SK-N-SH treated with all-trans-retinoic acid at 6 μM for 48 hours (cell line): Measurements from ENCODE around the gene EML6.

ENCODE experiments used
- ATAC-seq: fragments of 200-7000 bp; cut with Tn5 transposase; 3 replicates; pipeline ENCODE4 v1.9.1; 2020; ENCODE audit warnings: mild to moderate bottlenecking, moderate library complexity
- BACH2 ChIP-seq: fragments of 250-450 bp; sonication (Bioruptor Pico); IDR thresholded peaks from 2 replicates; pipeline ENCODE4 v1.9.0; 2021; ENCODE audit warnings: mild to moderate bottlenecking, borderline replicate concordance
- CREB5 ChIP-seq: fragments of 250-450 bp; sonication (Bioruptor Pico); IDR thresholded peaks from 2 replicates; pipeline ENCODE4 v1.5.1; 2020; ENCODE audit warnings: low read depth, mild to moderate bottlenecking, moderate library complexity
- CSDC2 ChIP-seq: fragments of 250-450 bp; sonication (Bioruptor Pico); IDR thresholded peaks from 2 replicates; pipeline ENCODE4 v1.5.0; 2020; ENCODE audit warnings: mild to moderate bottlenecking, moderate library complexity
- ESRRG ChIP-seq: fragments of 250-450 bp; sonication (Bioruptor Pico); IDR thresholded peaks from 2 replicates; pipeline ENCODE4 v1.6.1; 2021; ENCODE audit warnings: mild to moderate bottlenecking
- GLIS3 ChIP-seq: fragments of 250-450 bp; sonication (Bioruptor Pico); IDR thresholded peaks from 2 replicates; pipeline ENCODE4 v1.5.0; 2020; ENCODE audit warnings: mild to moderate bottlenecking, moderate library complexity
- ISL1 ChIP-seq: fragments of 250-450 bp; sonication (Bioruptor Pico); IDR thresholded peaks from 2 replicates; pipeline ENCODE4 v2.1.2; 2022; ENCODE audit warnings: mild to moderate bottlenecking, moderate library complexity
- PATZ1 ChIP-seq: fragments of 250-450 bp; sonication (Bioruptor Pico); IDR thresholded peaks from 2 replicates; pipeline ENCODE4 v1.8.0; 2020; ENCODE audit warnings: mild to moderate bottlenecking, moderate library complexity, borderline replicate concordance
- PPARA ChIP-seq: fragments of 250-450 bp; sonication (Bioruptor Pico); IDR thresholded peaks from 2 replicates; pipeline ENCODE4 v1.5.0; 2020; ENCODE audit warnings: mild to moderate bottlenecking, borderline replicate concordance
- TCF4 ChIP-seq: fragments of 250-450 bp; sonication (Bioruptor Pico); IDR thresholded peaks from 2 replicates; pipeline ENCODE4 v1.8.0; 2021; ENCODE audit warnings: mild to moderate bottlenecking, moderate library complexity, borderline replicate concordance
- TOX ChIP-seq: fragments of 250-450 bp; sonication (Bioruptor Pico); IDR thresholded peaks from 2 replicates; pipeline ENCODE4 v1.8.0; 2021; ENCODE audit warnings: mild to moderate bottlenecking, moderate library complexity, borderline replicate concordance
- TSHZ2 ChIP-seq: fragments of 250-450 bp; sonication (Bioruptor Pico); IDR thresholded peaks from 2 replicates; pipeline ENCODE4 v1.5.0; 2020; ENCODE audit warnings: mild to moderate bottlenecking, moderate library complexity
- ZC3H10 ChIP-seq: fragments of 250-450 bp; sonication (Bioruptor Pico); IDR thresholded peaks from 2 replicates; pipeline ENCODE4 v1.5.1; 2021; ENCODE audit warnings: mild to moderate bottlenecking, moderate library complexity
- ZFP3 ChIP-seq: fragments of 250-450 bp; sonication (Bioruptor Pico); IDR thresholded peaks from 2 replicates; pipeline ENCODE4 v1.5.0; 2020; ENCODE audit warnings: mild to moderate bottlenecking, moderate library complexity
- ZNF70 ChIP-seq: fragments of 450-650 bp; formaldehyde crosslinking; IDR thresholded peaks from 2 replicates; pipeline ENCODE4 v1.5.0; 2020; ENCODE audit warnings: mild to moderate bottlenecking, moderate library complexity
- ZNF8 ChIP-seq: fragments of 450-650 bp; formaldehyde crosslinking; IDR thresholded peaks from 2 replicates; pipeline ENCODE4 v1.5.0; 2020; ENCODE audit warnings: mild to moderate bottlenecking, moderate library complexity
- TF ChIP-seq, protein P1 (sequence below): fragments of 250-450 bp; sonication (Bioruptor Pico); IDR thresholded peaks from 2 replicates; pipeline ENCODE4 v1.5.1; 2021; ENCODE audit warnings: mild to moderate bottlenecking, moderate library complexity

EML6 gene

GRCh38 chr2:54787270-54787669 is 63.8 kb downstream of the EML6 start:
- TF ChIP-seq CSDC2 (CRISPR knock-in tag) (no peak), TOX (CRISPR knock-in tag) (no peak), BACH2 (CRISPR knock-in tag) (no peak), PPARA (no peak), ZNF70 (CRISPR knock-in tag) (no peak), ESRRG (no peak), PATZ1 (CRISPR knock-in tag) (no peak)
- TF ChIP-seq, protein P1, sequence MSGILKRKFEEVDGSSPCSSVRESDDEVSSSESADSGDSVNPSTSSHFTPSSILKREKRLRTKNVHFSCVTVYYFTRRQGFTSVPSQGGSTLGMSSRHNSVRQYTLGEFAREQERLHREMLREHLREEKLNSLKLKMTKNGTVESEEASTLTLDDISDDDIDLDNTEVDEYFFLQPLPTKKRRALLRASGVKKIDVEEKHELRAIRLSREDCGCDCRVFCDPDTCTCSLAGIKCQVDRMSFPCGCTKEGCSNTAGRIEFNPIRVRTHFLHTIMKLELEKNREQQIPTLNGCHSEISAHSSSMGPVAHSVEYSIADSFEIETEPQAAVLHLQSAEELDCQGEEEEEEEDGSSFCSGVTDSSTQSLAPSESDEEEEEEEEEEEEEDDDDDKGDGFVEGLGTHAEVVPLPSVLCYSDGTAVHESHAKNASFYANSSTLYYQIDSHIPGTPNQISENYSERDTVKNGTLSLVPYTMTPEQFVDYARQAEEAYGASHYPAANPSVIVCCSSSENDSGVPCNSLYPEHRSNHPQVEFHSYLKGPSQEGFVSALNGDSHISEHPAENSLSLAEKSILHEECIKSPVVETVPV (CRISPR knock-in tag): no peak
- TF ChIP-seq, all 23 proteins: peak for 0
- ATAC-seq: no peak

GRCh38 chr2:54787755-54788366 is 64.4 kb downstream of the EML6 start:
- TF ChIP-seq CREB5 (no peak), GLIS3 (CRISPR knock-in tag) (no peak), ZNF8 (CRISPR knock-in tag) (no peak), ISL1 (CRISPR knock-in tag) (no peak), ZC3H10 (CRISPR knock-in tag) (no peak), ZNF70 (CRISPR knock-in tag) (no peak), ESRRG (no peak), ZFP3 (CRISPR knock-in tag) (no peak), PATZ1 (CRISPR knock-in tag) (no peak), TCF4 (CRISPR knock-in tag) (no peak), TSHZ2 (CRISPR knock-in tag) (no peak)
- TF ChIP-seq, all 23 proteins: peak for 0
- ATAC-seq: no peak

DNA sequence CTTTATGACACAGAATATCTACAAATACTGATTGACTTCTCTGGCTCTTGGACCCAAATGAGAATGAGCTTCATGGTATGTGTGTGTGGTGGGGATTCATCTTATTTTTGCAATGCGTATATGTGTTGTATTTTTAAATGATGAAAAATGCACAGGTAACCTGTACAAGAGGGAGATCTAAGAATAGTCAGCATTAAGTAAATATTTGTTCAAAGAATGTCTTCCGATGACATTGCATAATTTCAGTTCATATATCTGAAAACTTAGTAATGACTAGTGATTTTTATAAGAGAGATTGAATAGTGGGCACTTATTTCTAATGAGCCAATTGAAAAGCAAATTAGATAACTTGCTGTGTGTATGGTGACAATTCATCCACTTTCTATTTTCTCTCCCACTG is 66.4 kb downstream of the EML6 start:
- ATAC-seq: no peak
- TF ChIP-seq ESRRG (no peak), TOX (CRISPR knock-in tag) (no peak), PPARA (no peak), ISL1 (CRISPR knock-in tag) (no peak), PATZ1 (CRISPR knock-in tag) (no peak), ZC3H10 (CRISPR knock-in tag) (no peak)
- TF ChIP-seq, protein P1 (CRISPR knock-in tag): no peak
